GM18873 (cell line): ENCODE results near the gene CHST2.

Experiments
- ATAC-seq: cut with Tn5 transposase; IDR thresholded peaks from one replicate; pipeline ENCODE4 v1.9.1; 2021; ENCODE audit warnings: mild to moderate bottlenecking, moderate library complexity, moderate number of reproducible peaks; ENCODE audit not compliant: unreplicated experiment, low FRiP score

Gene CHST2

GRCh38 chr3:143128227-143128955 lies 8.8 kb downstream of the CHST2 start:
- no peak for ATAC-seq

GRCh38 chr3:143132246-143132980 lies 12.8 kb downstream of the CHST2 start:
- no peak for ATAC-seq

- ATAC-seq, result no peak
Measured at GRCh38 chr3:143134471-143134870, 14.9 kb downstream of the CHST2 start.

GRCh38 chr3:143135150-143135549 lies 15.6 kb downstream of the CHST2 start:
- no peak for ATAC-seq

GRCh38 chr3:143137435-143138036 lies 18.0 kb downstream of the CHST2 start:
- ATAC-seq, result no peak

GRCh38 chr3:143138953-143139352 lies 19.4 kb downstream of the CHST2 start:
- ATAC-seq, result no peak

- ATAC-seq, result no peak
Measured at GRCh38 chr3:143139762-143140161, 20.2 kb downstream of the CHST2 start.

- no peak for ATAC-seq
Measured at GRCh38 chr3:143140550-143140949, 21.0 kb downstream of the CHST2 start.

- no peak for ATAC-seq
Measured at GRCh38 chr3:143142354-143142753, 22.8 kb downstream of the CHST2 start.

- no peak for ATAC-seq
Measured at GRCh38 chr3:143145906-143146305, 26.3 kb downstream of the CHST2 start.

GRCh38 chr3:143146486-143147274 lies 27.1 kb downstream of the CHST2 start:
- no peak for ATAC-seq

GRCh38 chr3:143147707-143148106 lies 28.1 kb downstream of the CHST2 start:
- no peak for ATAC-seq

- no peak for ATAC-seq
Measured at GRCh38 chr3:143150071-143150470, 30.5 kb downstream of the CHST2 start.

- ATAC-seq, result no peak
Measured at GRCh38 chr3:143151004-143151731, 31.6 kb downstream of the CHST2 start.

- ATAC-seq, result no peak
Measured at GRCh38 chr3:143152043-143152442, 32.5 kb downstream of the CHST2 start.

- no peak for ATAC-seq
Measured at GRCh38 chr3:143155756-143156155, 36.2 kb downstream of the CHST2 start.

GRCh38 chr3:143158014-143158988 lies 38.7 kb downstream of the CHST2 start:
- peak; percentile 91 for ATAC-seq

GRCh38 chr3:143160437-143160836 lies 40.9 kb downstream of the CHST2 start:
- ATAC-seq, result no peak

GRCh38 chr3:143163562-143164100 lies 44.1 kb downstream of the CHST2 start:
- no peak for ATAC-seq
